NCI-H1436 (cell line): Measurements from ENCODE around the gene CUL4B.
A peak's percentile ranks its signal among the peaks of the same experiment; 100 is the strongest.
"Not testable (repeated sequence)": the region's sequence is repeated elsewhere in the genome, so short reads cannot be mapped to it uniquely, and the experiment has no call there.

ENCODE experiments used
- DNase-seq: peaks from one replicate; lab custom pipeline; 2025; lab: John Stamatoyannopoulos, UW

The CUL4B gene

GRCh38 chrX:120560842-120561633 lies at the start of gene CUL4B:
Gene CUL4B (minus strand): TSS chrX:120560962. CDS start chrX:120560638, 324 bp downstream.
- peak; percentile 96 for DNase-seq

GRCh38 chrX:120604361-120604782 lies 43.6 kb upstream of the CUL4B start:
- DNase-seq, result peak; percentile 48

- DNase-seq, result peak; percentile 96
These were observed 43.1 kb upstream of the CUL4B start, which contains the start of gene MCTS1 for GRCh38 chrX:120603707-120604360. Gene MCTS1 (plus strand): TSS chrX:120604101. CDS start chrX:120604237, 136 bp downstream.

GRCh38 chrX:120585702-120586101 lies 24.9 kb upstream of the CUL4B start:
- DNase-seq, result no peak

GRCh38 chrX:120575379-120576114 lies 14.8 kb upstream of the CUL4B start:
- no peak for DNase-seq

- DNase-seq, result not testable (repeated sequence)
These were observed 13.0 kb upstream of the CUL4B start for GRCh38 chrX:120573806-120574205.

- no peak for DNase-seq
These were observed 9.3 kb upstream of the CUL4B start for GRCh38 chrX:120570011-120570600.

GRCh38 chrX:120568609-120569008 lies 7.8 kb upstream of the CUL4B start:
- DNase-seq, result no peak

- DNase-seq, result no peak
These were observed 7.3 kb upstream of the CUL4B start for GRCh38 chrX:120568035-120568434.

- no peak for DNase-seq
These were observed 6.1 kb upstream of the CUL4B start for GRCh38 chrX:120566817-120567216.

GRCh38 chrX:120564925-120565324 lies 4.2 kb upstream of the CUL4B start:
- no peak for DNase-seq

- DNase-seq, result no peak
These were observed 1.8 kb upstream of the CUL4B start for GRCh38 chrX:120562569-120562926.

- no peak for DNase-seq
These were observed 1.1 kb upstream of the CUL4B start for GRCh38 chrX:120561634-120562568.

GRCh38 chrX:120560405-120560841 lies 339 bp downstream of the CUL4B start:
- no peak for DNase-seq

- peak; percentile 1 for DNase-seq
These were observed 958 bp downstream of the CUL4B start for GRCh38 chrX:120559804-120560203.

GRCh38 chrX:120556251-120556650 lies 4.5 kb downstream of the CUL4B start:
- DNase-seq, result no peak

- no peak for DNase-seq
These were observed 11.0 kb downstream of the CUL4B start for GRCh38 chrX:120549483-120550452.

GRCh38 chrX:120536061-120536460 lies 24.7 kb downstream of the CUL4B start:
- no peak for DNase-seq

GRCh38 chrX:120534413-120535205 lies 26.2 kb downstream of the CUL4B start:
- no peak for DNase-seq
